ENCODE data around the gene RIT2. TPM values are rescaled to one million over a fixed set of nuclear protein-coding genes. Genes with fewer than 3 reads are reported as not detected.

The RIT2 gene
- total and polyA plus RNA-seq, 2 of the 4 experiments (the other 2 are of a cell fraction) = not detected

DNA sequence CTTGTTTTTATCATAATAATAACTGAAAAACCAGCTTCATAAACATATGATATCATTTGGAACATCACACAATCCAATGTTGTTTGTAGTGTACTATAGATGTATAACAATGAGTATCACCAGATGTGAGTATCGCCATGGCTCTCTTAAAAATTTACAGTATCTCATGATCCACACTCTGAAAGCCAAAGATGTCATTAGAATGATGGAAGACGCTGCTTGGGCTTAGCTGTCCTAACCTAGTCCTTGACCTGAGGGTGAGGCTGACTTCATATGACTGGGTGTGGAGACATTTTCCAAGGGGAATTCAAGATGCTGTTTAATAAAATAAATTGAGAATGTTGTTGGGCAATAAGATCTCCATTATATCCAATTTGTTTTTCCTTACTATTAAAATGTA, 242.6 kb downstream of the RIT2 start:
- H3K18ac ChIP-seq (ENCODE audit: low read depth, low read length) = no peak overlapping the region
- no peaks in the 10 kb centered on the region; the same call in 1 of the 2 replicates for H3K9me3 ChIP-seq (ENCODE audit: control insufficient read depth, insufficient read depth, low read length)
- dilution Hi-C loops (cut with HindIII; ENCODE audit: low sequenced_read_pairs, unreplicated experiment) = no loop called here
- no peak overlapping the region for H3K56ac ChIP-seq (ENCODE audit: extremely low read depth, insufficient read depth, low read length)
- no peaks in the 10 kb centered on the region for H3K4me1 ChIP-seq (ENCODE audit: control insufficient read depth, insufficient read depth, low read length)
- intact Hi-C loops (cut with micrococcal nuclease) = no loop called here
- no peak overlapping the region for H3K9ac ChIP-seq (ENCODE audit: low read depth, low read length)
- H2BK15ac ChIP-seq (ENCODE audit: low read depth, low read length) = no peak overlapping the region
- no peak overlapping the region for H3K23ac ChIP-seq (ENCODE audit: low read depth, low read length)
- no peak overlapping the region for H4K91ac ChIP-seq (ENCODE audit: insufficient read depth, low read depth, low read length)
- no peak overlapping the region for H2AK9ac ChIP-seq (replicated peaks; ENCODE audit: low read depth, low read length, poor library complexity)
- no peak for DNase-seq
- H4K8ac ChIP-seq (ENCODE audit: low read depth in 2 of 2, low read length in 2 of 2) = no peak overlapping the region
- H3K4me2 ChIP-seq (ENCODE audit: low read depth, low read length) = no peak overlapping the region
- H2AK5ac ChIP-seq (ENCODE audit: low read depth, low read length) = no peak overlapping the region
- BruUV-seq (replicated peaks) = no TSS peak
- H3K4me3 ChIP-seq (ENCODE audit: insufficient read depth, low read depth, low read length) = no peak overlapping the region
- no peak overlapping the region for H3K4ac ChIP-seq (ENCODE audit: low read depth, low read length)
- in situ Hi-C loops (cut with MboI; ENCODE audit: low sequenced_read_pairs) = no loop called here
- no peak overlapping the region for H2BK20ac ChIP-seq (ENCODE audit: low read depth, low read length)
- H2BK5ac ChIP-seq (ENCODE audit: low read depth, low read length, poor library complexity, severe bottlenecking) = no peak overlapping the region
- H2BK120ac ChIP-seq (ENCODE audit: low read depth, low read length) = no peak overlapping the region
- TF ChIP-seq CHD1 (IDR thresholded peaks at IDR 0.05; ENCODE audit: low read depth, low read length) (no peak), FOS (IDR thresholded peaks at IDR 0.05; ENCODE audit: low read depth, low read length) (no peak), RAD21 (IDR thresholded peaks at IDR 0.05; ENCODE audit: low read length) (no peak), RFX5 (IDR thresholded peaks at IDR 0.05; ENCODE audit: low read depth, low read length) (no peak), MAZ (IDR thresholded peaks at IDR 0.05; ENCODE audit: borderline replicate concordance, low read depth, low read length) (no peak), NFE2L2 (IDR thresholded peaks at IDR 0.05; ENCODE audit: low read depth, low read length) (no peak), CEBPB (IDR thresholded peaks at IDR 0.05; ENCODE audit: low read depth, low read length) (no peak), RCOR1 (IDR thresholded peaks at IDR 0.05; ENCODE audit: insufficient replicate concordance, low read length) (no peak), BHLHE40 (IDR thresholded peaks at IDR 0.05; ENCODE audit: low read depth, low read length) (no peak), MXI1 (IDR thresholded peaks at IDR 0.05; ENCODE audit: borderline replicate concordance, low read depth, low read length) (no peak), POLR2A (IDR thresholded peaks at IDR 0.05; ENCODE audit: low read depth, low read length) (no peak), MAFK (IDR thresholded peaks at IDR 0.05; ENCODE audit: low read depth, low read length) (no peak)
- TF ChIP-seq, protein P1, sequence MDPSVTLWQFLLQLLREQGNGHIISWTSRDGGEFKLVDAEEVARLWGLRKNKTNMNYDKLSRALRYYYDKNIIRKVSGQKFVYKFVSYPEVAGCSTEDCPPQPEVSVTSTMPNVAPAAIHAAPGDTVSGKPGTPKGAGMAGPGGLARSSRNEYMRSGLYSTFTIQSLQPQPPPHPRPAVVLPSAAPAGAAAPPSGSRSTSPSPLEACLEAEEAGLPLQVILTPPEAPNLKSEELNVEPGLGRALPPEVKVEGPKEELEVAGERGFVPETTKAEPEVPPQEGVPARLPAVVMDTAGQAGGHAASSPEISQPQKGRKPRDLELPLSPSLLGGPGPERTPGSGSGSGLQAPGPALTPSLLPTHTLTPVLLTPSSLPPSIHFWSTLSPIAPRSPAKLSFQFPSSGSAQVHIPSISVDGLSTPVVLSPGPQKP (IDR thresholded peaks at IDR 0.05; ENCODE audit: borderline replicate concordance, low read depth, low read length) = no peak
- TF ChIP-seq, protein P2, sequence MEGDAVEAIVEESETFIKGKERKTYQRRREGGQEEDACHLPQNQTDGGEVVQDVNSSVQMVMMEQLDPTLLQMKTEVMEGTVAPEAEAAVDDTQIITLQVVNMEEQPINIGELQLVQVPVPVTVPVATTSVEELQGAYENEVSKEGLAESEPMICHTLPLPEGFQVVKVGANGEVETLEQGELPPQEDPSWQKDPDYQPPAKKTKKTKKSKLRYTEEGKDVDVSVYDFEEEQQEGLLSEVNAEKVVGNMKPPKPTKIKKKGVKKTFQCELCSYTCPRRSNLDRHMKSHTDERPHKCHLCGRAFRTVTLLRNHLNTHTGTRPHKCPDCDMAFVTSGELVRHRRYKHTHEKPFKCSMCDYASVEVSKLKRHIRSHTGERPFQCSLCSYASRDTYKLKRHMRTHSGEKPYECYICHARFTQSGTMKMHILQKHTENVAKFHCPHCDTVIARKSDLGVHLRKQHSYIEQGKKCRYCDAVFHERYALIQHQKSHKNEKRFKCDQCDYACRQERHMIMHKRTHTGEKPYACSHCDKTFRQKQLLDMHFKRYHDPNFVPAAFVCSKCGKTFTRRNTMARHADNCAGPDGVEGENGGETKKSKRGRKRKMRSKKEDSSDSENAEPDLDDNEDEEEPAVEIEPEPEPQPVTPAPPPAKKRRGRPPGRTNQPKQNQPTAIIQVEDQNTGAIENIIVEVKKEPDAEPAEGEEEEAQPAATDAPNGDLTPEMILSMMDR (conservative IDR thresholded peaks at IDR 0.05; ENCODE audit: low read depth, low read length) = no peak
- no CpG with 5 or more reads among the region's 2 CpGs for WGBS, 2 experiments (ENCODE audit: extremely low coverage in 2 of 2, insufficient read length in 1 of 2)
- H3K14ac ChIP-seq (replicated peaks; ENCODE audit: low read depth, low read length) = no peak overlapping the region
- no peak overlapping the region for H4K5ac ChIP-seq (ENCODE audit: low read depth, low read length)
- no peaks in the 10 kb centered on the region for H3K27me3 ChIP-seq (ENCODE audit: control insufficient read depth, insufficient read depth, low read length)
- ATAC-seq (ENCODE audit: low read depth) = no peak
- H3K79me1 ChIP-seq (ENCODE audit: low read depth in 1 of 2, low read length in 2 of 2) = no peaks in the 10 kb centered on the region
- no peaks in the 10 kb centered on the region for H3K9me1 ChIP-seq (ENCODE audit: insufficient read depth, low read length)
- no peaks in the 10 kb centered on the region for H4K20me1 ChIP-seq (ENCODE audit: insufficient read depth, low read length)
- ChIA-PET CTCF (no interaction called here), POLR2A (ENCODE audit: unreplicated experiment) (no interaction called here)
- no peak overlapping the region for H2AFZ ChIP-seq (replicated peaks; ENCODE audit: low read length, poor library complexity)
- no peak overlapping the region for H3K27ac ChIP-seq (ENCODE audit: insufficient read depth, low read length)
- no peaks in the 10 kb centered on the region for H3K36me3 ChIP-seq (ENCODE audit: control insufficient read depth, insufficient read depth, low read length)
